B cell (primary cell): ENCODE data around the gene RNF152. TPM values are rescaled to one million over a fixed set of nuclear protein-coding genes. Genes with fewer than 3 reads are reported as not detected.

ENCODE experiments used
- ATAC-seq: fragments of 200-7000 bp; cut with Tn5 transposase; one replicate; pipeline ENCODE4 v1.10.0; 2021; ENCODE audit warnings: low read depth, mild to moderate bottlenecking, moderate number of reproducible peaks, moderate library complexity
- CTCF ChIA-PET: fragments of 350-600 bp; sonication (Branson Sonifier 250); formaldehyde crosslinking; loops from one replicate; lab custom pipeline; 2021; ENCODE audit warnings: antibody characterized with exemption, inconsistent platforms; lab: Charles Lee
- POLR2A ChIA-PET: fragments of 350-600 bp; sonication (Branson Sonifier 250); formaldehyde crosslinking; loops from one replicate; lab custom pipeline; 2021; ENCODE audit warnings: antibody characterized with exemption; lab: Charles Lee
- DNase-seq: peaks from one replicate; pipeline ENCODE4 v3.0.0; 2013
- H2AFZ ChIP-seq: 2 replicates; pipeline ENCODE4 v1.6.1; 2012; ENCODE audit warnings: mild to moderate bottlenecking, low read depth, low read length; ENCODE audit not compliant: insufficient read depth, poor library complexity, severe bottlenecking
- H3K27ac ChIP-seq, 2 donors: 1 replicate in 1 of 2; 2 replicates in 1 of 2; pipeline ENCODE4 v1.5.1; 2012 to 2013; ENCODE audit warnings: low read length in 2 of 2, mild to moderate bottlenecking in 2 of 2, moderate library complexity in 1 of 2
- H3K27me3 ChIP-seq, 4 experiments: fragments of 200-600 bp in 1 of 4; sonication (generic) in 1 of 4; replicated peaks in 1 of 4; 1 replicate in 2 of 4; 2 replicates in 2 of 4; pipeline versions ENCODE4 v1.6.1 to v1.7.0; 2013 to 2016; ENCODE audit warnings: low read length in 3 of 4, mild to moderate bottlenecking in 2 of 4, mixed read lengths in 1 of 4, moderate library complexity in 1 of 4; ENCODE audit not compliant: insufficient read depth in 4 of 4, control insufficient read depth in 3 of 4; ENCODE audit errors: control extremely low read depth in 1 of 4
- H3K36me3 ChIP-seq, 2 experiments: replicated peaks in 1 of 2; 1 replicate in 1 of 2; 2 replicates in 1 of 2; pipeline versions ENCODE4 v1.6.1 to v1.7.1; 2013; ENCODE audit warnings: low read length in 1 of 2; ENCODE audit not compliant: insufficient read depth in 2 of 2, control insufficient read depth in 1 of 2; ENCODE audit errors: control extremely low read depth in 1 of 2, extremely low read depth in 1 of 2
- H3K4me1 ChIP-seq, 2 donors: fragments of 200-600 bp in 1 of 2; sonication (generic) in 1 of 2; 1 replicate in 1 of 2; 2 replicates in 1 of 2; pipeline versions ENCODE4 v1.5.1 to v1.6.1; 2013 to 2017; ENCODE audit warnings: low read length in 2 of 2; ENCODE audit not compliant: control insufficient read depth in 2 of 2, insufficient read depth in 2 of 2
- H3K4me2 ChIP-seq: replicated peaks from 2 replicates; pipeline ENCODE3; 2012; ENCODE audit warnings: mild to moderate bottlenecking, low read depth, low read length; ENCODE audit not compliant: poor library complexity, severe bottlenecking
- H3K4me3 ChIP-seq, 5 experiments: fragments of 200-600 bp in 1 of 5; sonication (generic) in 1 of 5; 1 replicate in 3 of 5; 2 replicates in 2 of 5; pipeline versions ENCODE4 v1.5.1 to v1.7.0; 2011 to 2016; ENCODE audit warnings: low read length in 4 of 5, mild to moderate bottlenecking in 4 of 5, low read depth in 2 of 5, control low read depth in 1 of 5, moderate library complexity in 1 of 5; ENCODE audit not compliant: insufficient read depth in 1 of 5; ENCODE audit errors: control extremely low read depth in 1 of 5, extremely low read depth in 1 of 5
- H3K79me2 ChIP-seq: fragments of 200-600 bp; sonication (generic); one replicate; pipeline ENCODE4 v1.6.0; 2016; ENCODE audit warnings: low read length; ENCODE audit not compliant: control insufficient read depth, insufficient read depth
- H3K9ac ChIP-seq: fragments of 200-600 bp; sonication (generic); 2 replicates; pipeline ENCODE4 v1.6.1; 2017; ENCODE audit warnings: mild to moderate bottlenecking, low read length, moderate library complexity
- H3K9me3 ChIP-seq, 3 donors: one replicate each; pipeline versions ENCODE4 v1.6.1 to v1.7.1; 2013; ENCODE audit warnings: low read length in 2 of 3; ENCODE audit not compliant: control insufficient read depth in 2 of 3, insufficient read depth in 1 of 3; ENCODE audit errors: control extremely low read depth in 1 of 3
- H4K20me1 ChIP-seq: 2 replicates; pipeline ENCODE4 v1.6.0; 2012; ENCODE audit warnings: mild to moderate bottlenecking, low read length; ENCODE audit not compliant: insufficient read depth, control insufficient read depth, poor library complexity, severe bottlenecking
- H3K27ac Mint-ChIP-seq: one replicate; pipeline ENCODE4 v1.8.0; 2021; ENCODE audit warnings: mixed read lengths
- H3K27me3 Mint-ChIP-seq: one replicate; pipeline ENCODE4 v1.8.0; 2021; ENCODE audit warnings: mixed read lengths
- H3K4me1 Mint-ChIP-seq: one replicate; pipeline ENCODE4 v1.8.0; 2021; ENCODE audit warnings: mixed read lengths
- H3K4me3 Mint-ChIP-seq: one replicate; pipeline ENCODE4 v1.8.0; 2021; ENCODE audit warnings: mixed read lengths
- H3K9me3 Mint-ChIP-seq: one replicate; pipeline ENCODE4 v1.8.0; 2022; ENCODE audit warnings: mixed read lengths; ENCODE audit not compliant: insufficient read depth
- CTCF ChIP-seq: fragments of 200-600 bp; IDR thresholded peaks from one replicate; pipeline ENCODE4 v1.8.0; 2022; ENCODE audit warnings: antibody characterized with exemption, mild to moderate bottlenecking
- EZH2 ChIP-seq: IDR thresholded peaks from 2 replicates; pipeline ENCODE4 v1.6.1; 2012; ENCODE audit warnings: borderline replicate concordance, low read depth, mild to moderate bottlenecking, moderate library complexity, low read length; ENCODE audit not compliant: insufficient read depth, poor library complexity, severe bottlenecking
- WGBS: methylation state at CpG from one replicate; pipeline ENCODE4 v1.1.5; 2013; ENCODE audit warnings: missing lambda C conversion rate; ENCODE audit not compliant: insufficient coverage; 5-methylcytosine and 5-hydroxymethylcytosine counted together
- intact Hi-C: fragments of 100-400 bp; cut with micrococcal nuclease; formaldehyde crosslinking; loops from one replicate; pipeline ENCODE4 v1.10.0; 2022
- polyA plus RNA-seq: library from polyadenylated mRNA; depleted of rRNA; stranded (reverse); fragments of >200 nt; gene quantifications from 2 replicates; pipeline ENCODE4 v1.2.3, GENCODE V29; 2012
- total RNA-seq, 2 donors: library from RNA; stranded (reverse); fragments of 120-200 nt in 1 of 2; gene quantifications; 1 replicate in 1 of 2; 2 replicates in 1 of 2; pipeline versions ENCODE4 v1.2.3 to v1.2.4, GENCODE V29; 2013 to 2022

RNF152 gene
- total and polyA plus RNA-seq, 2 donors (not counting 1 experiment from before 2014, with no cell fraction given) = 0.49 TPM; not detected in 1

GRCh38 chr18:61833387-61833786 is 59.4 kb downstream of the RNF152 start:
- peaks cover 0 to 20% (median 8%) of the 10 kb centered on the region in 4 experiments for H3K27me3 ChIP-seq
- no peak overlapping the region for H3K4me3 ChIP-seq
- H3K4me3 Mint-ChIP-seq = no peak overlapping the region
- TF ChIP-seq CTCF (no peak), EZH2 (no peak)
- 0% methylated on average over 2 of the region's 5 CpGs for WGBS
- no peaks in the 10 kb centered on the region for H3K36me3 ChIP-seq
- ATAC-seq = no peak
- H4K20me1 ChIP-seq = no peaks in the 10 kb centered on the region
- peaks cover 56% of the 10 kb centered on the region for H3K27me3 Mint-ChIP-seq
- no peak overlapping the region for H3K4me2 ChIP-seq
- ChIA-PET CTCF (no interaction called here), POLR2A (no interaction called here)
- peaks cover 8 to 14% of the 10 kb centered on the region in 2 donors for H3K4me1 ChIP-seq
- H3K9ac ChIP-seq = no peak overlapping the region
- peak; percentile 5 for DNase-seq
- H2AFZ ChIP-seq = no peak overlapping the region
- no peaks in the 10 kb centered on the region for H3K9me3 ChIP-seq
- H3K79me2 ChIP-seq = no peaks in the 10 kb centered on the region
- peaks cover 16% of the 10 kb centered on the region for H3K4me1 Mint-ChIP-seq
- peak overlapping the region in 1 of 2 donors; percentile 15 for H3K27ac ChIP-seq
- no peaks in the 10 kb centered on the region for H3K9me3 Mint-ChIP-seq
- intact Hi-C loops = no loop called here
- no peak overlapping the region for H3K27ac Mint-ChIP-seq

- no peak overlapping the region for H3K9ac ChIP-seq
- peaks cover 0 to 18% (median 8%) of the 10 kb centered on the region in 4 experiments for H3K27me3 ChIP-seq
- H3K27me3 Mint-ChIP-seq = peaks cover 54% of the 10 kb centered on the region
- peaks cover 8 to 14% of the 10 kb centered on the region in 2 donors for H3K4me1 ChIP-seq
- WGBS = no CpG with 5 or more reads among the region's 2 CpGs
- TF ChIP-seq CTCF = no peak
- no peaks in the 10 kb centered on the region for H3K9me3 ChIP-seq
- H3K4me3 Mint-ChIP-seq = no peak overlapping the region
- no peak overlapping the region for H3K4me2 ChIP-seq
- peaks cover 16% of the 10 kb centered on the region for H3K4me1 Mint-ChIP-seq
- H3K4me3 ChIP-seq = no peak overlapping the region
- no peak for ATAC-seq
- no peak for DNase-seq
- H2AFZ ChIP-seq = no peak overlapping the region
- H4K20me1 ChIP-seq = no peaks in the 10 kb centered on the region
- H3K36me3 ChIP-seq = no peaks in the 10 kb centered on the region
- no peak overlapping the region for H3K27ac ChIP-seq
- intact Hi-C loops = no loop called here
- H3K79me2 ChIP-seq = no peaks in the 10 kb centered on the region
- CTCF ChIA-PET = no interaction called here
- no peaks in the 10 kb centered on the region for H3K9me3 Mint-ChIP-seq
- POLR2A ChIA-PET = no interaction called here
- no peak overlapping the region for H3K27ac Mint-ChIP-seq
Measured at GRCh38 chr18:61832858-61833257, 59.9 kb downstream of the RNF152 start.
